RCC 7860 (cell line): ENCODE measurements around the gene KANSL1.

Source experiments
- DNase-seq: peaks from one replicate; pipeline ENCODE4 v3.0.0-alpha.2; 2015; ENCODE audit warnings: low spot score
- FAIRE-seq: peaks from 2 replicates; lab custom pipeline; 2012; peaks lifted over from hg19 to GRCh38; lab: Jason Lieb, UNC

Gene KANSL1

DNA sequence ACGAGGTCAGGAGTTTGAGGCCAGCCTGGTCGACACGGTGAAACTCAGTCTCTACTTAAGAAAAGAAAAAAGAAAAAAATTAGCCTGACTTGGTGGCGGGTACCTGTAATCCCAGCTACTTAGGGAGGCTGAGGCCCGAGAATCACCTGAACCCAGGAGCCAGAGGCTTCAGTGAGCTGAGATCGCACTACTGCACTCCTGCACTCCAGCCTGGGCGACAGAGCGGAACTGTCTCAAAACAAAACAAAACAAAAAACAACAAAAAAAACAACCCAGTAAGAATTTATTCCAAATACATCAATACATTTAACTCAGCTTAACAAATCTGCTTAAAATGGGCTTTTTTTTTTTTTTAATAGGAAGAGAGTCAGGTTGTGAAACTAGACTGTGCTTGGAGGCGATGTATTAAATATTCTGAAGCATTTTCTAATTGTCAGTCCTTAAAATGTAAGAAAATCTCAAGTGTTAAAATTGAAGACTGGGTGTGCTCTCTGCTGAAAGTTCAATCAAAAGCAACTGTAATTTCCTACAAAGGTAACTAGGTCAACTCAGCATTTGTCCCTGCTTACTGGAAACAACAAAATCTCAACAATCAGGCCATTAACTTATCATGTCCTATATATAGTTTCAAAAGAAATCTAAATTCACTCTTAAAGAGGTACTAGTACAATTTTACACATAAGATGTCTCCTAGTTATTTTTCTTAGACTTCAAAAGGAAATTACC is 23.2 kb downstream of the KANSL1 start:
- no peak for FAIRE-seq
- no peak for DNase-seq

DNA sequence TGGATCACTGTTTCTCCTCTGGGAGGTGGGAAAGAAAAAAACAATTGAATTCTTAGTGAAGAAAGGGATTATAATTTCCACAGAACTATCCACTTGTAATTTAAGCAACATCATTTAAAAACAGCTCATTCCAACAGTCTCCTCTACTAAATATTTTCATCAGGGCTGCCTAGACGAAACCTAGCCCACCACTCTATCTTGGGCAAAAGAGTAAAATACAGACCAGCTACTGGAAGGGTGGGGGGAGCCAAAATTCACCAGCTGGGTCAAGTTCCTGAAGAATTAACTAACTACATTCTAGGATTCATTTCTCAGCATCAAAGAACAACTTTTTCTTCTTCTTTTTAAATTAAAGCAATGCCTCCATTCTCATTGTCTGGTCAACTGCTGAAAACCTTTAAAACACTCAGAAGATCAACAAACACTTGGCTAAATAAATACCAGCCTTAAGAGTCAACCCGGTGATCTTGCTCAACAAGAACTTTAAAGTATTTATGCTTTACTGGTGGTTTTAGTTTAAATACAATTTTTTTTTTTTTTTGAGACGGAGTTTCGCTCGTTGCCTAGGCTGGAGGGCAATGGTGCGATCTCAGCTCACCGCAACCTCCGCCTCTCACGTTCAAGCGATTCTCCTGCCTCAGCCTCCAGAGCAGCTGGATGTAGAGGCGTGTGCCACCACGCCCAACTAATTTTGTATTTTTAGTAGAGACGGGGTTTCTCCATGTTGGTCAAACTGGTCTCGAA is 25.2 kb downstream of the KANSL1 start:
- no peak for DNase-seq

DNA sequence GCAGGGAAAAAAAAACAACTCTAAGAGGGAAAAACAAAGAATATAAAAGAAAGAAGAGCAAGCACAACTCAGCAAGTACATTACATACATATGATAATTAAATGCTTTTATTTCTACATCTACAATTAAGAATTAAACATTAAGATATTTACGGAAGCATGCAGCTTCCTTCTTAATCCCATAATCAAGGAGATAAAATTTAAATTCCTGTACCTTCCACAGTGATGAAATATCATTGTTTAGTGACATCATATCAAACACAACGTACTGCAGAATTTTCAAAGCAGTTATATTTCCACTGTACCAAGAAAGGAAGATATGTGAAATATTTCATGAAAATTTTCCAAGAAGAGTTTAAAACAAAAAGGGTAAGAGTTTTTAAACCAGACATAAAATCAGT is 26.0 kb downstream of the KANSL1 start:
- no peak for FAIRE-seq
- no peak for DNase-seq

More for the DNA sequence above, 25.2 kb downstream of the KANSL1 start:
- no peak for FAIRE-seq

DNA sequence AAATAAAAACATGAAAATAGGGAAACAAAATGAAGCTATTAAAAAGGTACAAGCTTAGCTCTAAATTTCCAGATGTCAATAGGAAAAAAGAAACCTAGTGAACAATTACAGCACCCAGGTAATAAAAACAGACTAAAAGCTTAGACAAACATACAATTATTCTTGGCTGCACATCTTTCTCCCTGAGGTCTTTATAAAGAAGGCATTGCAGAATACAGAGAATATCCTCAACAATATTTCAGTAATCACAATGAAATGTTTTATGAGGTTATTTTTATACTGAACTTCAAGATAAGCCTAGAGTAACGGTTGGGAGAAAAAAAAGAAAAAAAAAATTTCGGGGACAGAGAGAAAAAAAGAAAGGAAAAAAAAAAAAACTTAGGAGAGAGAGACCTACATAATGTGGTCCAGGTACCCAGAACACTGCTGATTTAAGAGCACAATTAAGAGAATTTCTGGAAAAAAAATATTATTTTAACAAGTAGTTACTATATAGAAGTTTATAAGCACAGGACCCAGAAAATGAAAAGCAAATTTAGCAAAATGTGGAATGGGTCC is 26.5 kb downstream of the KANSL1 start:
- DNase-seq: no peak
- FAIRE-seq: no peak

DNA sequence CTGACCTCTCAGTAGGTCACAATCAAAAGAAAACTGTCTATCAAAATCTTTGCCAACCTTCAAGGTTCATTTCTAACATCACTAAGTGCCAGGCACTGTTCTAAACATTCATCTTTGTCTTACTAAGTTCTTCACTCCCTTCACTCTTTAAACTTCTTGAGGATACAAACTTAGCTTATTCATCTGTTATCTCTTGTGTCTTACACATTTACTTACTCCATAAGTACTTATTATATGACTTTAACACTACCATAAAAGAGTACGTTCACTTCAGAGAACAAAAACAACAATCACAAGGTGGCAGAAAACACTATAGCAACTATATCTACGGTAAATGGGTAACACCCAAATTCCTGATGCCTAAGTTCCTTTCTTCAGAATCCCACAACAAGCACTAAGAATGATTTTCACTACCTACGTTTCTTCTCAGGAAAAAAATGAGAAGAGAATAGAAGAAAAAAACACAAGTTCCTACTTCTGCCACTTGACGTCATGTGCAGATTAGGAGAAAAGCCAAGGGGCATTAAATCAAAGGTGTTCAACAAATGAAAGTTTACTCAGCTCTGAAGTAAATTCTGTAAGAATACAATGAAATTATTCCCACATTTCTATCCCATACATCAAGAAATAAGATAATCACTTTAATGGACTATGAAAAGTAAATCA is 29.2 kb downstream of the KANSL1 start:
- DNase-seq (no peak), FAIRE-seq (no peak)

DNA sequence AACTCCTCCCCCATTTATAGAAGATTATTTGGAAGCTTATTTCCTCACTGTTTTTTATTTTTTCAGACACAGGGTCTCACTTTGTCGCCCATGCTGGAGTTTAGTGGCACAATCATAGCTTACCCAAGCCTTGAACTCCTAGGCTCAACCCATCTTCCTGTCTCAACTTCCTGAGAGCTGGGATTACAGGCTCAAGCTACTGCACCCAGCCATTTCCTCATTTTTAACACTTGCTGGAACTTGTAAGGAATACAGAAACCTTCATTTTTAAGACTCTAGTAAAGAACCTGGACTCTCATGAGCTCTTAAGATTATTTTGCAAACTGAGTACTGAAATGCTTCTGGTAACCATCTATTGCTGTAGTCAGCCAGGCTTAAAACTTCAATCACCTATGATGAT is 29.9 kb downstream of the KANSL1 start:
- DNase-seq: no peak
- no peak for FAIRE-seq

DNA sequence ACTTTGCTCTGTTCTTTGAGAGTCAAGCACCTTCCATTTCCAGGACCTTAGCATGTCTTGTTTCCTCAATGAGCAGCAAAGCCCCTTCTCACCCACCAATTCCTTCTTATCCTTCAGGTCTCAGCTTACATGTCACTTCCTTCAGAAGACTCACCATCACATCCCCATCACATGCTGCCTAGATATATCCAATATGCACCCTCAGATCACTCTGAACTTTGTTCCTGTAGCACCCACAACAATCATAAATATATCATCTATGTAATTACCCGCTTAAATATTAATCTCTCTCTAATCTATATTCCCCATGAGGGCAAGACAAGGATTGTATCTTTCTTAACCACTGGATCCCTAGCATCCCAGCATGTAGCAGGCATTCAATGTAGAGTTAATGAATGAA is 30.4 kb downstream of the KANSL1 start:
- DNase-seq: no peak
- no peak for FAIRE-seq

DNA sequence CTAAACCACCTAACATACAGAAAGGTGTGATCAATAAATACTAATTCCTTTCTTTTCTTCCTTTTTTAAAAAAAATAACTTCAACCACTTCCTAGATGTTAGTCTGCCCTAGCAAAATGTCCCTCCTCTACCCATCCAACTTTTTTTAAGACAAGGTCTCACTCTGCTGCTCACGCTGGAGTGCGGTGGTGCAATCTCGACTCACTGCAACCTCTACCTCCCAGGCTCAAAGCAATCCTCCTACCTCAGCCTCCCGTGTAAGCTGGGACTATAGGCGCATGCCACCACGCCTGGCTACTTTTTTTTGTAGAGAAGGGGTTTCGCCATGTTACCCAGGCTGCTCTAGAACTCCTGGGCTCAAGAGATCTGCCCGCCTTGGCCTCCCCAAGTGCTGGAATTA is 33.1 kb downstream of the KANSL1 start:
- DNase-seq (no peak), FAIRE-seq (no peak)

DNA sequence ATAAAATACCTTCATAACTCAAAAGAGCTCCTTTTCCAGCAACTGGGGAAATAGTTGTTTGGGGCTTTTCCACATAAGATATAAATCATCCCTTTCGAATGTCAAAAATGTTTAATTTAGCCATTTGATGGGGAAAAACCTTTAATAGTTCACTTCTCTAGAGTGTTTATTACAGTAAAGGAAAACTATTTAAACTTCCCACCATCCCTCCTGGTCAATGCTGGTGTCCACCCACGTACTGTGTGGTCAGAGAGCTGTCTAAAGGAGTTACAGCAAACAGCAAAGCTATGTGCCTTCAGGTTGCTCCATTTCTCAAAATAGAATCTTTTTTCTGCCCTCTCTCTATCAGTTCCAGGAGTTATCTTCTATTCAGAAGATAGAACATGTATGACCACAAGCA is 33.5 kb downstream of the KANSL1 start:
- FAIRE-seq (no peak), DNase-seq (no peak)

DNA sequence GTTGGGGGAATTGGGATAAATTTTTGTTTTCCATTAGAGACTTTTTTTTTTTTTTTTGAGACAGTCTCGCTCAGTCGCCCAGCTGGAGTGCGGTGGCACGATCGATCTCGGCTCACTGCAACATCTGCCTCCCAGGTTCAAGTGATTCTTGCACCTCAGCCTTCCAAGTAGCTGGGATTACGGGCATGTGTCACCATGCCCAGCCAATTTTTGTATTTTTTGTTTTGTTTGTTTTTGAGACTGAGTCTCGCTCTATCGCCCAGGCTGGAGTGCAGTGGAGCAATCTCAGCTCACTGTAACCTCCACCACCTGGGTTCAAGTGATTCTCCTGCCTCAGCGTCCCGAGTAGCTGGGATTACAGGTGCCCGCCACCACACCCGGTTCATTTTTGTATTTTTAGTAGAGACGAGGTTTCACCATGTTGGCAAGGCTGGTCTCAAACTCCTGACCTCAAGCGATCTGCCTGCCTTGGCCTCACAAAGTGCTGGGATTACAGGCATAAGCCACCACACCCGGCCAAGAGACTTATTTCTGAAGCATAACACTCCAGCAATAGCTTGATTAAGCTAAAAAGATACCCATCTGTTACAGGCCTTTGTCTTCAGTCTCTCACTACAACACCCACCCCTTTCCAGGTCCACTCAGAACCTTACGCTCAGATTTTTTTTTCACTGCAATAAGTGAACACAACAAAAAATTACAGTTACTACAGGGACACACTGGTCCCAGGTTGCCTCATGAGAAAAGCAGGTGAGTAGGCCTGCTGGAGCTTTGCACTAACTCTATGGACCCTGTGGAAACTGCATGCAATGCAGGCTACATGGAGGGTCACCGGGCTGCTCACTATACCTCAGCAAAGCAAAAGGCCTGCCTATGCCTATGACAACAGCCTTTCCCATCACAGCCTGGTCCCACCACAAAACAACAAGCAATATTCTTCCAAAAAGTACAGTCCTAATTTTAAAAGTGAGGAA is 34.6 kb downstream of the KANSL1 start:
- DNase-seq: no peak
- no peak for FAIRE-seq

DNA sequence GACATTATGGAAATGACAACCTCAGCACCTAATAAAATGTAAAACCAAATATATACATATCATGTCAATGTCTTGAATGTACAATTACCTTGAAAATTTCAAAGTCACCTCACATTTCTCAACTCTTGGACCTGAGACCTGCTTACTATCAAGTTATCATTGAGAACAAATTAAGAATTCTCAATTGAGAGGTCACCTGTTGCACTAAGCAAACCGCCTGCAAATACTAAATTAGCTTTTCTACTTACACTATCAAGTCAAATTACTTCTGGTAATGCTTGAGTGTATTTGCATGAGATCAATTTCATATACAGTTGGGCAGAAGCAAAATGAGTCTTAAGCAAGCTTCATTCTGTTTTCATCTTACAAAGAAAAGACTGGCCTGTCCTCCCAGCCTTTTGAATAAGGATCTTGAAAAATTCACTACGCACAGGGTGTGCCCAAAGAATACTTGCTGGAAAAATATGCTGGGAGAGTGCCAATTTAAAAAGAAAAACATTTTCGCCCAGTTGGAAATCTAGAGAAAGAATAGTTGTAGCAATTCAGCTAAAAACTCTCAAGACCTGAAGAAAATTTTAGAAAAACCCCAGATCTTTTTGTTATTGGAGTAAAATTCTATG is 35.7 kb downstream of the KANSL1 start:
- FAIRE-seq (no peak), DNase-seq (no peak)

DNA sequence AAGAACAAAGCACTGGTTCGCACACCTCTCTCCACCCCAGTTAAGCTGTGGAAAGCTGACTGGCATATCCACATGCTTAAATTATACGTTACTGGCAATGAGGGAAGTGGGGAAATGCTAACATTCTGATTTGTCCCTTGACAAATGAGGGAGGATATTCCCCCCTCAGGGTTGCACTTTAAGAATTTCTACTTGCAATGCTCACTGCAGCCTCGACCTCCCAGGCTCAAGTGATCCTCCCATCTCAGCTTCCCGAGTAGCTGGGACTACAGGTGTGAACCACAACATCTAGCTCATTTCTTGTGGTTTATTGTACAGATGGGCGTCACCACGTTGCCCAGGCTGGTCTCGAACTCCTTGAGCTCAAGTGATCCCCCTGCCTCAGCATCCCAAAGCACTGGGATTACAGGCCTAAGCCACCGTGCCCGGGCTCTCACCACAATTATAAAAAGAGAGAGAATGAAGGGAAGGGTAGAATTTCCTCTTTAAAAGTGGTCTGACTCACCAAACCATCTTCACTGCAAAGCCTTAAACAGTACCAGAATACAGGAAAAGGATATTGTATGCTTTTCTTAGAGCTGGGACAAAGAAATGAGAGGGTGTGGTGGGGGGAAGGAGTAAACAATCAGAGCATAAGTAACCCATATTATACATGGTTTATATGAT is 38.9 kb downstream of the KANSL1 start:
- FAIRE-seq (no peak), DNase-seq (no peak)

DNA sequence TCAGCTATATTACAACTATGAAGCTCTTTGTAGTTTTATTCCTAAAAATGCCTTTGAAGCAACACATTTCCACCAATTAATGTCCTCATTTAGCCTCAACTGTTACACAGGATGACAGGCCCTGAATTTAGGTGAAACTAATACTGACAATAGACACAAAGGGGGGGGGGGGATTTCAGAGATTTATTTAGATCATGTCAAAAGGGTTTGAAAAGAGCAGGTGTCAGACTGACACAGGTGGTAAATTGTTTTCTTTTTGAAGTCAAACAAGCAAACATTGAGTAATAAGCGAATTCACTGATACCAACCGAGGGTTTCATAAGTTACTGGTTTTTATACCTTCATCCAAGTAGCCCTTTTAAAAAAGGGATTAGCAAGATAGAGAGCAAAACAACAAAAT is 40.8 kb downstream of the KANSL1 start:
- no peak for FAIRE-seq
- DNase-seq: no peak

DNA sequence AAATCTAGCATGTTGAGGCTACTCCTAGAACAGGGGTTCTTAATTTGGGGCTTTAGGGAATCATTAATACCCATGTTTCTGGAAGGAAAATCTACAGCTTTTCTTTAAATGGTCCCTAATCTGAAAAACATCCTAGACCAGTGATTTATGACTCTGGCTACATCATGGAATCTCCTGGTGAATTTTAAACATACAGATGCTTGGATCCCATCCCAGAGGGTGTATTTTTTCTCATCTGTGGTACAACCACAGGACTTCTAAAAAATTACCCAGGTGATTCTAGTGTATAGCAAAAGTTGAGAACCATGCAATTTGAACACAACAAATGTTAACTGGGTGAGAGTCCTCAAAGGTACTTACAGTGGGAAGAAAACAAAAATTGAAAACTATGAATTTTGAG is 41.5 kb downstream of the KANSL1 start:
- DNase-seq (no peak), FAIRE-seq (no peak)

DNA sequence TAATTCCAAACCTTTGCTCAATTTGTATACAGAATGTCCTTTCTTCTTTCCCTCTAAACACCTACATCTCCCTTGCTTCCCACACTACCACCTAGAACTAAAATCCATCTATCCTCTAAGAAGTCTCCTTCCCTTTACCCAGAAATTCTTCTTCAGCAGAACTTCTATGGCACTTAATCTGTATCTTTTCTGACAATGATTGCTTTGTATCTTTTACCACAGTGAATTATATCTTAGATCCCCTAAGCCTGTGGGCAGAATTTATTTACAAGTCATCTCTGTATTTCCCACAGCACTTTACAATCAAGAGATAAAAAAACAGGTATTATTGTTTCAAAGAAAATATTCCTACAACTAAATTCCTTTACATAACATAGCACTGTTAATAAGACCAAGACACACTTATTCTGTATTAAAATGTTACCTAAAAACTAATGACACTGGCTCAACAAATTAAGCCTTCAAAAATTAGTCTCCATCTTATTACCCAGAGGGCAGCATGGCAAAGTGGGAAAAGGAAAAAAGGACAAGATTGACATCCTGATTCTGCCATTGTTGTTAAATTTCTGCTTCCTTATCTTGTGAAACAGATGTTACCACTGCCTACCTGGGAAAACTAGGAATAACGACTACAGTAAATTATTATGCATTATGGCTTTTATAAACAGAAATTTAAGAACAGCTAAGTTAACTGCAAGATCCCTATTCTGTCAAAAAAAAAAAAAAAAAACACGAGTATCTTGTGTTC is 42.8 kb downstream of the KANSL1 start:
- no peak for DNase-seq
- FAIRE-seq: no peak

DNA sequence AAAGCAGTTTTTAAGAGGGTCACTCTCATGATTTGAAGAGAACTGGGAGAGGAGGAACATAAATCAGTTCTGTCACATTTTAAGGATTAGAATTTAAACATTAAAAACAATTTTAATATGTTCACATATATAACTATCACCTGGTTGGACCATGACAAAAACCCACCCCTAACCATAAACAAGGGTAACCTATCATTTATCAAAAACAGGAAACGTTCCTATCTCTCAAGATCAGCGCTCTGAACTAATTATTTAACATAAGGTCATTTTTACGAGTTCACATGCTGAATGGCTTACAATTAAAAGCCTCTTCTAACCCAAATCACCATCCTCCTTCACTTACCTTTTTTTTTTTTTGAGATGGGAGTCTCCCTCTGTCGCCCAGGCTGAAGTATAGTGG is 45.0 kb downstream of the KANSL1 start:
- FAIRE-seq (no peak), DNase-seq (no peak)

DNA sequence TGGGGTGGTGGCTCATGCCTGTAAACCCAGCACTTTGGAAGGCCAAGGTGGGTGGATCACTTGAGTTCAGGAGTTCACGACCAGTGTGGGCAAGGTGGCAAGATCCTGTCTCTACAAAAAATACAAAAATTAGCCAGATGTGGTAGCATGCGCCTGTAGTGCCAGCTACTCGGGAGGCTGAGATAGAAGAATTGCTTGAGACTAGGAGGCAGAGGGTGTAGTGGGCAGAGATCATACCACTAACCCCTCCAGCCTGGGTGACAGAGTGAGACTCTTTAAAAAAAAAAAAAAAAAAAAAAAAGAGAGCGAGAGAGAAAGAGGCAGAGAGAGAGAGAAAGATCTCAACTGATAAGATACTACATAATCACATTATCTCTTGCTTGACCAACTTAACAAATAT is 45.9 kb downstream of the KANSL1 start:
- FAIRE-seq: no peak
- DNase-seq: no peak

DNA sequence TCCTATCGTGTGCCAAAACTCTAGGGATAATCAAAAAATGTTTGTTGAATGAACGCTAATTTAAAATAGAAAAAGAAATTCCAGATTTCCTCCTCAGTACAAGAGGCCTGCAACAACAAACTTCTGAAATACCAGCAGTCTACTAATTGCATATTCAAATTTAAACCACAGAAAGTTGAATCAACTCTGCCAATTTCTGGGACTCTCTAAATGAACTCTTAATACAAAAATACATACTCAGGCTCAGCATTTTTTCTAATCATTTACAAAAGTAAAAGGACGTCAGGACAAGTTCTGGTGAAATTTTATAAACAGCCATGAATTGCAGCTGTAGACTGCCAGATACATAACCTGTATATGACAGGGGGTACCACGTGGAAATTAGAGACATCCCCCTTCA is 49.0 kb downstream of the KANSL1 start:
- FAIRE-seq: no peak
- DNase-seq: no peak

DNA sequence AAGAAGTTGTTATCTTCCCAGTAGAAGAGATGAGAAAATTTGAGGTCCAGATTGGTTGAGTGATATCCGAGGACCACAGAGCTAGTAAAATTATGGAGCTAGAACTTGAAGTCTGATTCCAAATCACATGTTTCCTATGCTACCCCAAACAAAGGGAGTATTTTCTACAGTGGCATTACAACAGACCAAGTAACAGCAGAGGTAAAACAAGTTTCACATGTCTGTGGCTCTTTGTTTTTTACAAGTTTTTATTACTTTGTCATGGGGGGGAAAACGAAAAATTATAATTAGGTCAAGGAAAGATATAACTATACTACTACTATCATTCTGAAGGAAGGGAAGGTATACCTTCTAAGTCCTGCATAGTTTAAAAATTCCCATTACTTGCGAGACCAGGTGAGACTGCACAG is 49.4 kb downstream of the KANSL1 start:
- DNase-seq (no peak), FAIRE-seq (no peak)
